ENCODE results near the gene PRPF8. TPM values are rescaled to one million over a fixed set of nuclear protein-coding genes. Genes with fewer than 3 reads are reported as not detected.
A peak's percentile ranks its signal among the peaks of the same experiment; 100 is the strongest.

PRPF8 gene
- total RNA-seq, 1 experiment from 2014 or later = 296 TPM

GRCh38 chr17:1651559-1651844 is 33.2 kb downstream of the PRPF8 start:
- POLR2A ChIA-PET = interaction anchor here (0.9 kb wide), 1 partner anchor 11 kb away, joined by 3 read pairs; no protein-coding TSS in a partner anchor
- no TSS peak for BruUV-seq (replicated peaks)

GRCh38 chr17:1650731-1651558 is 33.7 kb downstream of the PRPF8 start:
- POLR2A ChIA-PET = interaction anchor here (0.6 to 0.9 kb wide), 2 partner anchors 12 to 84 kb away, joined by 3 to 4 read pairs; no protein-coding TSS in a partner anchor
- Histone ChIP-seq H3K36me3 (ENCODE audit: control insufficient read depth, insufficient read depth, low read length) (peaks cover 2% of the 10 kb centered on the region), H3K9me3 (ENCODE audit: control insufficient read depth, insufficient read depth, low read depth, low read length) (no peaks in the 10 kb centered on the region), H3K27me3 (ENCODE audit: control insufficient read depth, insufficient read depth, low read length) (no peaks in the 10 kb centered on the region), H3K27ac (ENCODE audit: low read length) (peak overlapping the region; percentile 75), H3K4me1 (ENCODE audit: control insufficient read depth, insufficient read depth, low read length) (peaks cover 17% of the 10 kb centered on the region), H3K4me3 (ENCODE audit: low read depth in 2 of 2, low read length in 2 of 2) (no peak overlapping the region)
- ATAC-seq (no peak), DNase-seq (ENCODE audit: low read depth, low spot score) (no peak)
- CTCF ChIA-PET = interaction anchor here (0.7 kb wide), 2 partner anchors 18 to 62 kb away, joined by 3 to 5 read pairs; no protein-coding TSS in a partner anchor
- in situ Hi-C loops (cut with HindIII; ENCODE audit: low pct_unique_long_range_greater_than_20kb, low sequenced_read_pairs) (no loop called here), intact Hi-C loops (cut with micrococcal nuclease; ENCODE audit: unreplicated experiment) (no loop called here)
- 0 out of 2 replicates have a peak, but pooled peaks have one; percentile 42 for TF ChIP-seq POLR2AphosphoS5 (IDR thresholded peaks at IDR 0.05; ENCODE audit: low read depth, low read length)
- TF ChIP-seq CTCF (IDR thresholded peaks at IDR 0.05) = no peak
- BruUV-seq (replicated peaks) = TSS peak; percentile 73

More at GRCh38 chr17:1651559-1651844, 33.2 kb downstream of the PRPF8 start:
- no peaks in the 10 kb centered on the region for H3K9me3 ChIP-seq (ENCODE audit: control insufficient read depth, insufficient read depth, low read depth, low read length)
- H3K4me1 ChIP-seq (ENCODE audit: control insufficient read depth, insufficient read depth, low read length) = peaks cover 17% of the 10 kb centered on the region
- CTCF ChIA-PET = no interaction called here
- ATAC-seq (no peak), DNase-seq (ENCODE audit: low read depth, low spot score) (no peak)
- no peak overlapping the region for H3K27ac ChIP-seq (ENCODE audit: low read length)
- intact Hi-C loops (cut with micrococcal nuclease; ENCODE audit: unreplicated experiment) (no loop called here), in situ Hi-C loops (cut with HindIII; ENCODE audit: low pct_unique_long_range_greater_than_20kb, low sequenced_read_pairs) (no loop called here)
- H3K27me3 ChIP-seq (ENCODE audit: control insufficient read depth, insufficient read depth, low read length) = no peaks in the 10 kb centered on the region
- peaks cover 5% of the 10 kb centered on the region for H3K36me3 ChIP-seq (ENCODE audit: control insufficient read depth, insufficient read depth, low read length)
- TF ChIP-seq CTCF (IDR thresholded peaks at IDR 0.05) (no peak), POLR2AphosphoS5 (IDR thresholded peaks at IDR 0.05; ENCODE audit: low read depth, low read length) (no peak), SIN3A (IDR thresholded peaks at IDR 0.05; ENCODE audit: borderline replicate concordance, insufficient read depth, low read depth, low read length) (no peak), REST (IDR thresholded peaks at IDR 0.05; ENCODE audit: insufficient read depth in 1 of 2, low read depth in 2 of 2, low read length in 1 of 2) (no peak), TCF7L2 (IDR thresholded peaks at IDR 0.05; ENCODE audit: low read depth, low read length) (no peak)
- H3K4me3 ChIP-seq (ENCODE audit: low read depth in 2 of 2, low read length in 2 of 2) = no peak overlapping the region
